Endodermal cell (in vitro differentiated cells): ENCODE results near the gene TARDBP. TPM values are rescaled to one million over a fixed set of nuclear protein-coding genes. Genes with fewer than 3 reads are reported as not detected.
"Not testable (repeated sequence)": the region's sequence is repeated elsewhere in the genome, so short reads cannot be mapped to it uniquely, and the experiment has no call there.

Experiments used
- DNase-seq: peaks from one replicate; pipeline ENCODE4 v3.0.0-alpha.2; 2017
- H3K27ac ChIP-seq: 2 replicates; pipeline ENCODE4 v1.5.1; 2013; ENCODE audit warnings: mild to moderate bottlenecking, low read depth, low read length, moderate library complexity
- H3K27me3 ChIP-seq: 2 replicates; pipeline ENCODE4 v1.6.1; 2013; ENCODE audit warnings: mild to moderate bottlenecking, low read length, moderate library complexity; ENCODE audit not compliant: insufficient read depth, control insufficient read depth, poor library complexity, severe bottlenecking
- H3K36me3 ChIP-seq: 2 replicates; pipeline ENCODE4 v1.7.0; 2013; ENCODE audit warnings: mild to moderate bottlenecking, low read length, moderate library complexity; ENCODE audit not compliant: control insufficient read depth, insufficient read depth
- H3K4me1 ChIP-seq: one replicate; pipeline ENCODE4 v1.7.0; 2013; ENCODE audit warnings: low read length; ENCODE audit not compliant: control insufficient read depth, insufficient read depth
- H3K4me3 ChIP-seq: 2 replicates; pipeline ENCODE4 v1.5.1; 2013; ENCODE audit warnings: mild to moderate bottlenecking, low read length, moderate library complexity
- H3K9ac ChIP-seq: 2 replicates; pipeline ENCODE4 v1.6.1; 2013; ENCODE audit warnings: mild to moderate bottlenecking, low read length, moderate library complexity; ENCODE audit not compliant: poor library complexity, severe bottlenecking; ENCODE audit errors: extremely low read depth
- H3K9me3 ChIP-seq: 2 replicates; pipeline ENCODE4 v1.6.1; 2013; ENCODE audit warnings: mild to moderate bottlenecking, low read length, moderate library complexity; ENCODE audit not compliant: control insufficient read depth
- H3K27ac Mint-ChIP-seq: 2 replicates; pipeline ENCODE4 v1.8.0; 2020; ENCODE audit warnings: mixed read lengths
- H3K27me3 Mint-ChIP-seq: 2 replicates; pipeline ENCODE4 v1.8.0; 2021; ENCODE audit warnings: mild to moderate bottlenecking, mixed read lengths; ENCODE audit not compliant: insufficient read depth
- H3K36me3 Mint-ChIP-seq: 2 replicates; pipeline ENCODE4 v1.8.0; 2020; ENCODE audit warnings: low read depth, mixed read lengths
- H3K4me1 Mint-ChIP-seq: 2 replicates; pipeline ENCODE4 v1.8.0; 2020; ENCODE audit warnings: mixed read lengths
- H3K4me3 Mint-ChIP-seq: 2 replicates; pipeline ENCODE4 v1.8.0; 2020; ENCODE audit warnings: mild to moderate bottlenecking, moderate library complexity, mixed read lengths
- H3K9me3 Mint-ChIP-seq: 2 replicates; pipeline ENCODE4 v1.8.0; 2020; ENCODE audit warnings: mild to moderate bottlenecking, mixed read lengths
- WGBS, 2 experiments: methylation state at CpG; one replicate each; pipeline versions ENCODE4 v1.1.5 to v1.1.7; 2013; ENCODE audit warnings: missing lambda C conversion rate in 2 of 2, mixed read lengths in 1 of 2; ENCODE audit not compliant: insufficient coverage in 1 of 2, insufficient read length in 1 of 2; 5-methylcytosine and 5-hydroxymethylcytosine counted together
- total RNA-seq, 2 donors: library from RNA; stranded (reverse); fragmentation: NEBNext Ultra II Directional in 1 of 2; extraction: Animal tissue kit (Norgen Biotek cat#: 25700) in 1 of 2; gene quantifications; 2 replicates in 1 of 2; 3 replicates in 1 of 2; pipeline ENCODE4 v1.2.1, GENCODE V29; 2021
- TF ChIP-seq, protein P1 (sequence below): fragments of 200-600 bp; sonication (generic); conservative IDR thresholded peaks from 2 replicates; pipeline ENCODE4 v1.5.0; 2021; ENCODE audit warnings: antibody characterized with exemption, mild to moderate bottlenecking

The TARDBP gene
- total RNA-seq, 2 donors from 2014 or later: 203 to 216 TPM

DNA sequence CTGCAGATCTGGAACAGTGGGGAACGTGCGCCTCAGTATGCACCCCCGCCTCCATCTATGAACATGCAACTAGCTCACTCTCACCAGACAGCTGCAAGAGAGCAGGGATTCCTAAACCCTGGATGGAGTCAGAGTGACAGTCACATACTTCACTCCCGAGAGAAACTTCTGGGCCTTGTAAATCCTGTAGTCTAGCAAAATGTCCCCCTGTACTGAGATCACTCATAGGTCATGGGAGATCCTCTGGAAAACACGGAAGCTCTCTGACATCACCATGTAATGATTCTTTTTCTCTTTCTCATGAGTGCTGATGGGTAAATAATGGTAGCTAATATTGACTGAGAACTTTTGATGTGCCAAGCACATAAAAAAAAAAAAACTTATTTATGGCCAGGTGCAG lies 23.4 kb upstream of the TARDBP start:
- no peaks in the 10 kb centered on the region for H3K36me3 ChIP-seq
- no peak overlapping the region for H3K4me3 ChIP-seq
- Mint-ChIP-seq H3K9me3 (no peaks in the 10 kb centered on the region), H3K4me1 (no peaks in the 10 kb centered on the region), H3K27me3 (no peaks in the 10 kb centered on the region), H3K36me3 (no peaks in the 10 kb centered on the region), H3K4me3 (no peak overlapping the region), H3K27ac (no peak overlapping the region)
- H3K27ac ChIP-seq: no peak overlapping the region
- no peaks in the 10 kb centered on the region for H3K4me1 ChIP-seq
- WGBS, 2 experiments: 92 to 95% methylated on average over 4 to 5 of the region's 5 CpGs
- no peak for DNase-seq
- H3K9ac ChIP-seq: no peak overlapping the region
- H3K9me3 ChIP-seq: no peaks in the 10 kb centered on the region
- TF ChIP-seq, protein P1, sequence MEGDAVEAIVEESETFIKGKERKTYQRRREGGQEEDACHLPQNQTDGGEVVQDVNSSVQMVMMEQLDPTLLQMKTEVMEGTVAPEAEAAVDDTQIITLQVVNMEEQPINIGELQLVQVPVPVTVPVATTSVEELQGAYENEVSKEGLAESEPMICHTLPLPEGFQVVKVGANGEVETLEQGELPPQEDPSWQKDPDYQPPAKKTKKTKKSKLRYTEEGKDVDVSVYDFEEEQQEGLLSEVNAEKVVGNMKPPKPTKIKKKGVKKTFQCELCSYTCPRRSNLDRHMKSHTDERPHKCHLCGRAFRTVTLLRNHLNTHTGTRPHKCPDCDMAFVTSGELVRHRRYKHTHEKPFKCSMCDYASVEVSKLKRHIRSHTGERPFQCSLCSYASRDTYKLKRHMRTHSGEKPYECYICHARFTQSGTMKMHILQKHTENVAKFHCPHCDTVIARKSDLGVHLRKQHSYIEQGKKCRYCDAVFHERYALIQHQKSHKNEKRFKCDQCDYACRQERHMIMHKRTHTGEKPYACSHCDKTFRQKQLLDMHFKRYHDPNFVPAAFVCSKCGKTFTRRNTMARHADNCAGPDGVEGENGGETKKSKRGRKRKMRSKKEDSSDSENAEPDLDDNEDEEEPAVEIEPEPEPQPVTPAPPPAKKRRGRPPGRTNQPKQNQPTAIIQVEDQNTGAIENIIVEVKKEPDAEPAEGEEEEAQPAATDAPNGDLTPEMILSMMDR: no peak
- no peaks in the 10 kb centered on the region for H3K27me3 ChIP-seq

DNA sequence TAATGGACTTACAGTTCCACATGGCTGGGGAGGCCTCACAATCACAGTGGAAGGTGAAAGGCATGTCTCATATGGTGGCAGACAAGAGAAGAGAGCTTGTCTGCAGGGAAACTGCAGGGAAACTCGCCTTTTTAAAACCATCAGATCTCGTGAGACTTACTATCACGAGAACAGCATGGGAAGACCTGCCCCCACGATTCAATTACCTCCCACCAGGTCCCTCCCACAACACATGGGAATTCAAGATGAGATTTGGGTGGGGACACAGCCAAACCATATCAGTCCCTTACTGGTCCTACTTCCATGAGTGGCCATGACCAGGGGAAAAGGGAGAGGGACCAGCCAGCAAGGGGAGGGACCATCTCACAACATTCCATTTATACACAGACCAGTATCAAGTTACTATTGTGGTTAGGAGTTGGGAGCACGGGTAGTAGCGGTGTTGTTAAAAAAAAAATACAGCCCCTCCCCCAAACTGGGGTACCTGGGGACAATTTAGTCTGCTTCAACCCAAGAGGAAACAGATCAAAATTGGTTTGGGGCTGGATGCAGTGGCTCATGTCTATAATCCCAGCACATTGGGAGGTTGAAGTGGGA lies 22.4 kb upstream of the TARDBP start:
- not testable (repeated sequence) for H3K36me3 Mint-ChIP-seq, H3K27ac Mint-ChIP-seq, H3K4me3 Mint-ChIP-seq, H3K9me3 ChIP-seq, H3K4me1 ChIP-seq, H3K4me1 Mint-ChIP-seq, H3K27ac ChIP-seq, H3K4me3 ChIP-seq, H3K36me3 ChIP-seq, H3K9me3 Mint-ChIP-seq, H3K27me3 ChIP-seq, H3K9ac ChIP-seq, H3K27me3 Mint-ChIP-seq, DNase-seq
- 86% methylated on average over 4 of the region's 6 CpGs; no CpG with 5 or more reads in 1 of the 2 experiments for WGBS, 2 experiments

DNA sequence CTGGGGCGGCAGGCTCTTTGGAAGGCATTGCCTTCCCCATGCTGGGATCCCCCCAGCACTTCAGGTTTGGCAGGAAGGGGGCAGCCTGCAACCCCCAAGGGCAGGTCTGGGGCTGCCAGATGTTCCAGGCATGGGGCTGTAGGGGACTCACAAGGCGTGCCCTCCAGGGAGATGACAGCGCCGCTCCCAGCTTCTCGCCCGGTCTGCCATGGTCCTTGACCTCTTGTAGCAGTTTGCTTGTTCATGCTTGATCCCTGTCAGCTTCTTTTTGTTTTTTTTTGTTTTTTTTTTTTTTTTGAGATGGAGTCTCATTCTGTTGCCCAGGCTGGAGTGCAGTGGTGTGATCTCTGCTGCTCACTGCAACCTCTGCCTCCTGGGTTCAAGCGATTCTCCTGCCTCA lies 21.6 kb upstream of the TARDBP start:
- Mint-ChIP-seq H3K4me1 (no peaks in the 10 kb centered on the region), H3K27me3 (no peaks in the 10 kb centered on the region), H3K9me3 (no peaks in the 10 kb centered on the region), H3K27ac (no peak overlapping the region), H3K36me3 (no peaks in the 10 kb centered on the region), H3K4me3 (no peak overlapping the region)
- Histone ChIP-seq H3K4me3 (no peak overlapping the region), H3K27me3 (no peaks in the 10 kb centered on the region), H3K27ac (no peak overlapping the region), H3K9ac (no peak overlapping the region), H3K9me3 (no peaks in the 10 kb centered on the region), H3K4me1 (no peaks in the 10 kb centered on the region), H3K36me3 (no peaks in the 10 kb centered on the region)
- DNase-seq: no peak
- TF ChIP-seq, protein P1: no peak
- WGBS, 2 experiments: 94 to 96% methylated on average over 7 of the region's 7 CpGs

DNA sequence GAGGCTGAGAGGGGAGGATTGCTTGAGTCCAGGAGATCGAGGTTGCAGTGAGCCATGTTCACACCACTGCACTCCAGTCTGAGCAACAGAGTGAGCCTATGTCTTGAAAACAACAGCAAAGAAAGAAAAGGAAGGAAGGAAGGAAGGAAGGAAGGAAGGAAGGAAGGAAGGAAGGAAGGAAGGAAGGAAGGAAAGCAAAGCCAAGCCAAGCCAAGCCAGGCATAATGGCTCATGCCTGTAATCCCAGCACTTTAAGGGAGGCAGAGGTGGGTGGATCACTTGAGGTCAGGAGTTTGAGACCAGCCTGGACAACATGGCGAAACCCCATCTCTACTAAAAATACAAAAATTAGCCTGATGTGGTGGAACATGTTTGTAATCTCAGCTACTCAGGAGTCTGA lies 20.4 kb upstream of the TARDBP start:
- H3K27me3 ChIP-seq, H3K4me3 Mint-ChIP-seq, DNase-seq, H3K4me3 ChIP-seq, H3K4me1 Mint-ChIP-seq, H3K9me3 ChIP-seq, H3K27ac ChIP-seq, H3K9me3 Mint-ChIP-seq, H3K36me3 Mint-ChIP-seq, H3K36me3 ChIP-seq, H3K9ac ChIP-seq, H3K4me1 ChIP-seq, H3K27me3 Mint-ChIP-seq, H3K27ac Mint-ChIP-seq: not testable (repeated sequence)
- 70 to 100% methylated on average over 1 of the region's 2 CpGs for WGBS, 2 experiments
